ENCODE results near the gene PA2G4. TPM values are rescaled to one million over a fixed set of nuclear protein-coding genes. Genes with fewer than 3 reads are reported as not detected.
"Not testable (repeated sequence)": the region's sequence is repeated elsewhere in the genome, so short reads cannot be mapped to it uniquely, and the experiment has no call there.

The PA2G4 gene
- 100 to 1,000 TPM in 8 of 10 donors, 10 to 100 TPM in 2; 93.0 to 121 (median 109) TPM for polyA plus RNA-seq (ENCODE audit: insufficient read length in 10 of 10)
- long read RNA-seq, donor 1, transcript PA2G4-201 (13 exons, 2,577 nt) = major isoform, 32 of 88 reads
- long read RNA-seq, donor 1, partial matches to known transcripts = 50 of 88 reads
- long read RNA-seq, donor 1, other reads (novel, unspliced or antisense) = 5 of 88 reads
- long read RNA-seq, donor 2, transcript PA2G4-201 (13 exons, 2,577 nt) = major isoform, 10 of 34 reads
- long read RNA-seq, donor 2, partial matches to known transcripts = 24 of 34 reads
- long read RNA-seq, donor 2, other reads (novel, unspliced or antisense) = 0 of 34 reads
- long read RNA-seq, donor 3 = 0 reads
- long read RNA-seq, donor 4, transcript PA2G4-201 (13 exons, 2,577 nt) = major isoform, 33 of 74 reads
- long read RNA-seq, donor 4, partial matches to known transcripts = 33 of 74 reads
- long read RNA-seq, donor 4, other reads (novel, unspliced or antisense) = 8 of 74 reads
- long read RNA-seq, donor 5, transcript PA2G4-201 (13 exons, 2,577 nt) = major isoform, 19 of 73 reads
- long read RNA-seq, donor 5, partial matches to known transcripts = 54 of 73 reads
- long read RNA-seq, donor 5, other reads (novel, unspliced or antisense) = 0 of 73 reads
- long read RNA-seq, donor 6, transcript PA2G4-201 (13 exons, 2,577 nt) = major isoform, 30 of 69 reads
- long read RNA-seq, donor 6, partial matches to known transcripts = 39 of 69 reads
- long read RNA-seq, donor 6, other reads (novel, unspliced or antisense) = 0 of 69 reads
- long read RNA-seq, donor 7, transcript PA2G4-201 (13 exons, 2,577 nt) = major isoform, 19 of 55 reads
- long read RNA-seq, donor 7, partial matches to known transcripts = 31 of 55 reads
- long read RNA-seq, donor 7, other reads (novel, unspliced or antisense) = 5 of 55 reads
- long read RNA-seq, donor 8, transcript PA2G4-201 (13 exons, 2,577 nt) = major isoform, 19 of 73 reads
- long read RNA-seq, donor 8, partial matches to known transcripts = 54 of 73 reads
- long read RNA-seq, donor 8, other reads (novel, unspliced or antisense) = 0 of 73 reads
- long read RNA-seq, donor 9, partial matches to known transcripts = 0 of 3 reads
- long read RNA-seq, donor 9, other reads (novel, unspliced or antisense) = 0 of 3 reads

- peak; percentile 97 to 99 (median 99) for DNase-seq
Measured at GRCh38 chr12:56104109-56104814, at the start of gene PA2G4. TSS of gene PA2G4 (plus strand) at chr12:56104559. CDS start at chr12:56104738, 179 bp downstream.

DNA sequence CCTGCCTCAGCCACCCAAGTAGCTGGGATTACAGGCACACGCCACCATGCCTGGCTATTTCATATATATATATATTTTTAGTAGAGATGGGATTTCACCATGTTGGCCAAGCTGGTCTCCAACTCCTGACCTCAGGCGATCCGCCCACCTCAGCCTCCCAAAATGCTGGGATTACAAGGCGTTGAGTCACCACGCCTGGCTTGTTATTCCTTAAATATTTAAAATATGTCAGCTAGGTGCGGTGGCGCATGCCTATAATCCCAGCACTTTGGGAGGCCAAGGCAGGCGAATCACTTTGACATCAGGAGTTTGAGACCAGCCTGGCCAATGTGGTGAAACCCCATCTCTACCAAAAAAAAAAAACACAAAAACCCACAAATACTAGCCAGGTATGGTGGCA, 44.4 kb upstream of the PA2G4 start:
- not testable (repeated sequence) for DNase-seq

DNA sequence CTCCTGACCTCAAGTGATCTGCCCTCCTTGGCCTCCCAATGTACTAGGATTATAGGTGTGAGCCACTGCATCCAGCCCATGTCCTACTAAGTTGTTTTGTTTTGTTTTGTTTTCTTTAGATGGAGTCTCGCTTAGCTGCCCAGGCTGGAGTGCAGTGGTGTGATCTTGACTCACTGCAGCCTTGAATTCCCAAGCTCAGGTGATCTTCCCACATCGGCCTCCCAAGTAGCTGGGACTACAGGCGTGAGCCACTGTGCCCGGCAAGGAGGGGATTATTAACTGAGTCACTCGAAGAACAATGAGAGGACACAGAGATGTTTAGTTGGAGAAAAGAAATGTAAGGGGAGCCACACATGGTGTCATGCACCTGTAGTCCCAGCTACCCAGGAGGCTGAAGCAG, 42.4 kb upstream of the PA2G4 start:
- DNase-seq = no peak

- no peak for DNase-seq
Measured at GRCh38 chr12:56062996-56063395, 41.4 kb upstream of the PA2G4 start.

DNA sequence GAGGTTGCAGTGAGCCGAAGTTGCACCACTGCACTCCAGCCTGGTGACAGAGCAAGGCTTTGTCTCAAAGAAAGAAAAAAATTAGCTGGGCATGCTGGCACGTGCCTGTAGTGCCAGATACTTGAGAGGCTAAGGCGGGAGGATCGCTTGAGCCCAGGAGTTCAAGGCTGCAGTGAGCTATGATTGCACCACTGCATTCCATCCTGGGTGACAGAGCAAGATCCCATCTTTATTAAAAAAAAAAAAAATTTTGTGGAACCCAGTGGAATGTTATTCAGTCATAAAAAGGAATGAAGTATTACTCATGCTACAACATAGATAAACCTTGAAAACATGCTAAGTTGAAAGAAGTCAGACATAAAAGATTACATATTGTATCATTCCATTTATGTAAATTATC, 32.7 kb upstream of the PA2G4 start:
- no peak for DNase-seq

GRCh38 chr12:56074396-56074795, 30.0 kb upstream of the PA2G4 start:
- no peak for DNase-seq

GRCh38 chr12:56077966-56078365, 26.4 kb upstream of the PA2G4 start:
- DNase-seq = not testable (repeated sequence)

GRCh38 chr12:56078427-56078826, 25.9 kb upstream of the PA2G4 start:
- no peak for DNase-seq

- peak; percentile 59 to 85 (median 67) for DNase-seq
Measured at GRCh38 chr12:56078931-56079722, 25.2 kb upstream of the PA2G4 start.

- DNase-seq = peak; percentile 67 to 89 (median 79)
Measured at GRCh38 chr12:56079723-56080555, 24.4 kb upstream of the PA2G4 start, which contains the start of gene ERBB3. TSS of gene ERBB3 (plus strand) at chr12:56080165. CDS start at chr12:56080301, 136 bp downstream.

DNA sequence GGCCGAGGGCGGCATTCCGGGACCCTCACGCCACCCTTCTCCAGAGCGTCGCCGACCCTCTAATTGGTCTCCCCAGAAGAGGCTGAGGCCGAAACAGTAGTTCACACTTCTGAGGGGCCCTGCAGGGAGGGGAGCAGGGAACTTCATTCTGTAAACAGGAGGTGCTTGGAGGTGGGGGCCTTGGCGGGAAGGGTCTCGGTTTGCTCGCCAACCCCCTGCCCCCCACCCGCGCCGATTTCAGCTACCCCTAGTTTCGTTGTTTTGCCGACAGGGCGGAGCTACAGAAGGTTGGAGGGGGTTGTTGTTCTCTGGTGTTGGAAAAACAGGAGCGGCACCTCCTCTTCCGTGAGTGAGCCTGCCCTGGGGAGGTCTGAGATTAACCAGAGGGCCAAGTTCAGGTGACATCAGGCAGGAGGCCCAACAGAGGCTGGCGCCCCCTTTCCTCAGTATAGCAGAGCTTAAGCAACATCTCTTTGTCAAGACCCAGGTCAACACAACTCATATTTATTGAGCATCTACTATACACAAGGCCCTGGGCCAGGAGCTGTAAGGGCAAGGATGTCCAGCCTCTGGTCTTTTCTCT, 23.7 kb upstream of the PA2G4 start:
- peak in 1 of 3 donors; percentile 21 for DNase-seq

GRCh38 chr12:56081393-56082347, 22.7 kb upstream of the PA2G4 start:
- peak; percentile 56 to 67 (median 60) for DNase-seq

GRCh38 chr12:56082382-56082781, 22.0 kb upstream of the PA2G4 start:
- no peak for DNase-seq

- DNase-seq = no peak
Measured at GRCh38 chr12:56082967-56083366, 21.4 kb upstream of the PA2G4 start.

DNA sequence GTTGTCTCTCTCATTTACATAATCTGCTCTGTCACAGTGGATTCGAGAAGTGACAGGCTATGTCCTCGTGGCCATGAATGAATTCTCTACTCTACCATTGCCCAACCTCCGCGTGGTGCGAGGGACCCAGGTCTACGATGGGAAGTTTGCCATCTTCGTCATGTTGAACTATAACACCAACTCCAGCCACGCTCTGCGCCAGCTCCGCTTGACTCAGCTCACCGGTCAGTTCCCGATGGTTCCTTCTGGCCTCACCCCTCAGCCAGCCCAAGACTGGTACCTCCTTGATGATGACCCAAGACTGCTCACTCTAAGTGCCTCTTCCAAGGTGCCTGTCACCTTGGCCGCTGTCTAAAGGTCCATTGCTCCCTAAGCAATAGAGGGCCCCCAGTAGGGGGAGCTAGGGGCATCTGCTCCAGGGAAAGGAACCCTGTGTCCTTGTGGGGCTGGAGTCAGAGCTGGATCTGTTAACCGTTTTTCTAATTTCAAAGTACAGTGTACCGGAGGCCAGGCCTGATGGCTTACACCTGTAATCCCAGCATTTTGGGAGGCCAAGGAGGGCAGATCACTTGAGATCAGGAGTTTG, 19.3 kb upstream of the PA2G4 start:
- no peak for DNase-seq

DNA sequence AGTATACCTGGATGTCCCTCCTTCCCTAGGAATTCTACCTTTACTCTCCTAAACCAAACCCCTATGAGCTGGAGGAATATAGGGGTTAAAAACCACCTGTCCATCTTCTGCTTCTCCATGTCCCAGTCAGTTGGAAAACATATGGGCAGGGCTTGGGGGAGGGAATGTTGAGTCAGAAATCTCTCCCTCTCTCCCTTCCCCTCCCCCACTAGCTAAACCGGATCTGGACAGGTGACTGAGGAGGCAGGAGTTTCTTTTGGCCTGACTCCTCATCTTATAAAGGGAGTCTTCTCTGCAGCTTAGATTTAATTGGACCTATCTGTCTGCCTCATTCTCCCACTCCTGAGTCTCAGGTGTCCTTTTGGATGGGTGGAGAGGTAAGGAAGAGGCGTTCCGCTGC, 18.3 kb upstream of the PA2G4 start:
- no peak for DNase-seq

- no peak for DNase-seq
Measured at GRCh38 chr12:56086608-56087007, 17.8 kb upstream of the PA2G4 start.

- DNase-seq = no peak
Measured at GRCh38 chr12:56087220-56087619, 17.1 kb upstream of the PA2G4 start.

Measured in muscle of back (tissue), 13 donors.